H1 (cell line): Measurements from ENCODE around the gene FAM193A. TPM values are rescaled to one million over a fixed set of nuclear protein-coding genes. Genes with fewer than 3 reads are reported as not detected.

Source experiments
- CTCF ChIA-PET: fragments of 300-600 bp; sonication (Branson Sonifier 250); formaldehyde crosslinking; loops from one replicate; lab custom pipeline; 2021; ENCODE audit not compliant: partially characterized antibody; lab: Charles Lee
- POLR2A ChIA-PET: fragments of 300-600 bp; sonication (Branson Sonifier 250); formaldehyde crosslinking; loops from one replicate; lab custom pipeline; 2021; ENCODE audit warnings: inconsistent platforms; ENCODE audit not compliant: partially characterized antibody; lab: Charles Lee
- DNase-seq, 2 experiments: peaks; one replicate each; pipeline versions ENCODE4 v3.0.0 to v3.0.0-alpha.2; 2010 to 2022; ENCODE audit warnings: low spot score in 2 of 2, low read depth in 1 of 2, mixed read lengths in 1 of 2
- FAIRE-seq: peaks from 2 replicates; lab custom pipeline; 2011; peaks lifted over from hg19 to GRCh38; lab: Jason Lieb, UNC
- H2AFZ ChIP-seq: 2 replicates; pipeline ENCODE4 v1.8.1; 2012; ENCODE audit warnings: low read length, inconsistent platforms
- H2AK5ac ChIP-seq: 2 replicates; pipeline ENCODE4 v1.6.1; 2013; ENCODE audit warnings: low read depth, low read length
- H2BK120ac ChIP-seq: replicated peaks from 2 replicates; pipeline ENCODE3; 2013; ENCODE audit warnings: low read depth, low read length, inconsistent platforms
- H2BK12ac ChIP-seq: 2 replicates; pipeline ENCODE4 v1.6.1; 2013; ENCODE audit warnings: low read depth, low read length
- H2BK15ac ChIP-seq: 2 replicates; pipeline ENCODE4 v1.6.1; 2013; ENCODE audit warnings: low read length
- H2BK20ac ChIP-seq: 2 replicates; pipeline ENCODE4 v1.6.1; 2013; ENCODE audit warnings: low read length
- H2BK5ac ChIP-seq: 2 replicates; pipeline ENCODE4 v1.6.1; 2013; ENCODE audit warnings: low read depth, low read length
- H3K14ac ChIP-seq: 2 replicates; pipeline ENCODE4 v1.6.1; 2013; ENCODE audit warnings: inconsistent platforms; ENCODE audit not compliant: insufficient read length
- H3K18ac ChIP-seq: 2 replicates; pipeline ENCODE4 v1.6.1; 2013; ENCODE audit warnings: low read length; ENCODE audit errors: extremely low read depth
- H3K23ac ChIP-seq: 2 replicates; pipeline ENCODE4 v1.6.1; 2013; ENCODE audit warnings: inconsistent platforms; ENCODE audit not compliant: insufficient read length
- H3K23me2 ChIP-seq: 2 replicates; pipeline ENCODE4 v1.6.1; 2013; ENCODE audit warnings: low read depth, low read length
- H3K27ac ChIP-seq: 2 replicates; pipeline ENCODE4 v1.6.1; 2011; ENCODE audit warnings: low read depth, low read length, inconsistent platforms
- H3K27me3 ChIP-seq, 4 experiments: replicated peaks in 1 of 4; 1 replicate in 1 of 4; 2 replicates in 3 of 4; pipeline versions ENCODE4 v1.6.1 to v1.8.1; 2011 to 2013; ENCODE audit warnings: low read length in 3 of 4, mild to moderate bottlenecking in 3 of 4, inconsistent platforms in 2 of 4, mixed read lengths in 2 of 4, moderate library complexity in 1 of 4; ENCODE audit not compliant: control insufficient read depth in 3 of 4, insufficient read depth in 3 of 4; ENCODE audit errors: extremely low read depth in 1 of 4
- H3K36me3 ChIP-seq, 4 experiments: 2 replicates each; pipeline versions ENCODE4 v1.6.1 to v1.8.1; 2011 to 2013; ENCODE audit warnings: mild to moderate bottlenecking in 4 of 4, low read length in 3 of 4, moderate library complexity in 2 of 4, control low read depth in 1 of 4, inconsistent platforms in 1 of 4; ENCODE audit not compliant: insufficient read depth in 4 of 4, control insufficient read depth in 2 of 4
- H3K4ac ChIP-seq: replicated peaks from 2 replicates; pipeline ENCODE3; 2013; ENCODE audit warnings: low read length, low read depth, mixed read lengths, inconsistent platforms; ENCODE audit not compliant: insufficient read length
- H3K4me1 ChIP-seq, 4 experiments: replicated peaks in 1 of 4; 1 replicate in 1 of 4; 2 replicates in 3 of 4; pipeline versions ENCODE4 v1.6.1 to v1.8.1; 2011 to 2013; ENCODE audit warnings: low read length in 3 of 4, inconsistent platforms in 2 of 4, mixed read lengths in 1 of 4; ENCODE audit not compliant: insufficient read depth in 4 of 4, control insufficient read depth in 3 of 4
- H3K4me2 ChIP-seq, 2 experiments: 2 replicates each; pipeline versions ENCODE4 v1.6.1 to v1.8.1; 2011 to 2013; ENCODE audit warnings: low read depth in 2 of 2, low read length in 2 of 2, control low read depth in 1 of 2, inconsistent platforms in 1 of 2, mild to moderate bottlenecking in 1 of 2; ENCODE audit not compliant: insufficient read depth in 1 of 2
- H3K4me3 ChIP-seq, 4 experiments: fragments of 200-600, 300-600 bp in 1 of 4; sonication (generic), shearing (Covaris generic), sonication (Bioruptor Twin) in 1 of 4; 2 replicates each; pipeline versions ENCODE4 v1.5.1 to v1.8.1; 2011 to 2016; ENCODE audit warnings: low read length in 4 of 4, low read depth in 3 of 4, control low read depth in 2 of 4, inconsistent platforms in 2 of 4, mild to moderate bottlenecking in 2 of 4, mixed read lengths in 1 of 4, moderate library complexity in 1 of 4; ENCODE audit not compliant: insufficient read depth in 2 of 4; ENCODE audit errors: extremely low read depth in 1 of 4
- H3K56ac ChIP-seq: replicated peaks from 2 replicates; pipeline ENCODE3; 2013; ENCODE audit warnings: low read depth, mild to moderate bottlenecking, mixed read lengths, low read length, inconsistent platforms; ENCODE audit not compliant: insufficient read length
- H3K79me1 ChIP-seq: 2 replicates; pipeline ENCODE4 v1.6.1; 2013; ENCODE audit warnings: low read depth, low read length, control low read depth
- H3K79me2 ChIP-seq, 2 experiments: 2 replicates each; pipeline versions ENCODE4 v1.6.1 to v1.8.1; 2012 to 2013; ENCODE audit warnings: low read length in 2 of 2, mild to moderate bottlenecking in 2 of 2, inconsistent platforms in 1 of 2; ENCODE audit not compliant: insufficient read depth in 2 of 2, control insufficient read depth in 1 of 2
- H3K9ac ChIP-seq, 4 experiments: replicated peaks in 1 of 4; 1 replicate in 1 of 4; 2 replicates in 3 of 4; pipeline versions ENCODE4 v1.6.1 to v1.8.1; 2011 to 2013; ENCODE audit warnings: low read depth in 3 of 4, low read length in 3 of 4, control low read depth in 2 of 4, mild to moderate bottlenecking in 2 of 4, moderate library complexity in 2 of 4, inconsistent platforms in 1 of 4; ENCODE audit errors: extremely low read depth in 1 of 4
- H3K9me3 ChIP-seq, 2 experiments: 2 replicates each; pipeline versions ENCODE4 v1.6.1 to v1.8.1; 2012 to 2013; ENCODE audit warnings: mild to moderate bottlenecking in 2 of 2, moderate library complexity in 2 of 2, control low read depth in 1 of 2, inconsistent platforms in 1 of 2, low read depth in 1 of 2, low read length in 1 of 2, mixed read lengths in 1 of 2; ENCODE audit not compliant: insufficient read depth in 2 of 2
- H4K20me1 ChIP-seq, 2 experiments: replicated peaks in 1 of 2; 2 replicates each; pipeline versions ENCODE3 to v1.8.1; 2011 to 2013; ENCODE audit warnings: inconsistent platforms in 2 of 2, low read length in 2 of 2, mild to moderate bottlenecking in 1 of 2; ENCODE audit not compliant: insufficient read depth in 2 of 2, control insufficient read depth in 1 of 2
- H4K5ac ChIP-seq: 2 replicates; pipeline ENCODE4 v1.6.1; 2013; ENCODE audit warnings: low read length, low read depth, mixed read lengths, inconsistent platforms; ENCODE audit not compliant: insufficient read length
- H4K8ac ChIP-seq: 2 replicates; pipeline ENCODE4 v1.8.0; 2013; ENCODE audit warnings: mild to moderate bottlenecking, moderate library complexity, low read length, inconsistent platforms; ENCODE audit not compliant: insufficient read depth; ENCODE audit errors: extremely low read depth
- H4K91ac ChIP-seq: replicated peaks from 2 replicates; pipeline ENCODE3; 2013; ENCODE audit warnings: low read length, mixed read lengths, inconsistent platforms; ENCODE audit not compliant: insufficient read length
- CTBP2 ChIP-seq: IDR thresholded peaks from 2 replicates; pipeline ENCODE4 v1.7.0; 2011; ENCODE audit warnings: borderline replicate concordance, mild to moderate bottlenecking, moderate library complexity, mixed read lengths, low read length; ENCODE audit not compliant: insufficient read depth, insufficient read length
- EGR1 ChIP-seq: IDR thresholded peaks from 2 replicates; pipeline ENCODE4 v1.6.1; 2011; ENCODE audit warnings: low read depth, low read length, borderline replicate concordance
- FOSL1 ChIP-seq: IDR thresholded peaks from 2 replicates; pipeline ENCODE4 v1.6.1; 2011; ENCODE audit warnings: mild to moderate bottlenecking, low read depth, low read length, moderate library complexity; ENCODE audit not compliant: insufficient read depth
- KDM1A ChIP-seq: fragments of 200-600, 300-600 bp; sonication (generic); IDR thresholded peaks from 2 replicates; pipeline ENCODE4 v1.7.1; 2016; ENCODE audit warnings: mild to moderate bottlenecking, low read length, borderline replicate concordance
- NRF1 ChIP-seq: IDR thresholded peaks from 2 replicates; pipeline ENCODE4 v1.6.1; 2011; ENCODE audit warnings: mild to moderate bottlenecking, low read depth, low read length, improper control_type of control experiment
- POLR2A ChIP-seq, 2 experiments: IDR thresholded peaks; 1 replicate in 1 of 2; 2 replicates in 1 of 2; pipeline ENCODE4 v1.6.1; 2011; ENCODE audit warnings: low read depth in 2 of 2, low read length in 2 of 2, mild to moderate bottlenecking in 2 of 2; ENCODE audit errors: control extremely low read depth in 1 of 2
- POLR2AphosphoS5 ChIP-seq: IDR thresholded peaks from 2 replicates; pipeline ENCODE4 v1.6.1; 2011; ENCODE audit warnings: low read depth, low read length
- RNF2 ChIP-seq: fragments of 200-900, 300-1000 bp; sonication (generic); IDR thresholded peaks from 2 replicates; pipeline ENCODE4 v1.7.1; 2016; ENCODE audit warnings: borderline replicate concordance, low read depth, mild to moderate bottlenecking, antibody characterized with exemption, low read length; ENCODE audit not compliant: poor library complexity, severe bottlenecking; ENCODE audit errors: missing control alignments
- TAF7 ChIP-seq: optimal IDR thresholded peaks from 2 replicates; pipeline ENCODE3; 2011; ENCODE audit warnings: low read depth, mild to moderate bottlenecking, inconsistent platforms, low read length, moderate library complexity, borderline replicate concordance
- WGBS, 2 experiments: shearing (Covaris generic) in 1 of 2; methylation state at CpG; one replicate each; pipeline versions ENCODE4 v1.1.6 to v1.1.7; 2013 to 2015; ENCODE audit warnings: low lambda C conversion rate in 2 of 2, mixed read lengths in 2 of 2, inconsistent platforms in 1 of 2, low coverage in 1 of 2, missing lambda C conversion rate in 1 of 2; ENCODE audit not compliant: insufficient replicate concordance in 2 of 2, insufficient coverage in 1 of 2, insufficient read length in 1 of 2; ENCODE audit errors: extremely low coverage in 1 of 2, missing lambda C conversion rate in 1 of 2; 5-methylcytosine and 5-hydroxymethylcytosine counted together
- polyA plus RNA-seq, 7 experiments: library from polyadenylated mRNA; depleted of rRNA in 3 of 7; stranded (reverse) in 5 of 7; unstranded in 2 of 7; fragments of >200 nt in 5 of 7; fragments of 200-250 nt in 2 of 7; gene quantifications; 1 replicate in 5 of 7; 2 replicates in 1 of 7; 4 replicates in 1 of 7; pipeline versions ENCODE4 v1.2.1 to v1.2.3, GENCODE V29; 2011 to 2013; ENCODE audit warnings: missing spikeins in 2 of 7, mixed read lengths in 2 of 7
- total RNA-seq: library from RNA; stranded (reverse); fragmentation: NEBNext Ultra II Directional; extraction: Animal tissue kit (Norgen Biotek cat#: 25700); gene quantifications from 2 replicates; pipeline ENCODE4 v1.2.1, GENCODE V29; 2021
- TF ChIP-seq, protein P1 (sequence below): IDR thresholded peaks from 2 replicates; pipeline ENCODE4 v1.6.1; 2012; ENCODE audit warnings: low read length, inconsistent platforms

The FAM193A gene
- total and polyA plus RNA-seq, 2 of the 8 experiments (the other 6 are each of a cell fraction or from before 2014, with no cell fraction given) = 8.7 to 26.2 TPM

DNA sequence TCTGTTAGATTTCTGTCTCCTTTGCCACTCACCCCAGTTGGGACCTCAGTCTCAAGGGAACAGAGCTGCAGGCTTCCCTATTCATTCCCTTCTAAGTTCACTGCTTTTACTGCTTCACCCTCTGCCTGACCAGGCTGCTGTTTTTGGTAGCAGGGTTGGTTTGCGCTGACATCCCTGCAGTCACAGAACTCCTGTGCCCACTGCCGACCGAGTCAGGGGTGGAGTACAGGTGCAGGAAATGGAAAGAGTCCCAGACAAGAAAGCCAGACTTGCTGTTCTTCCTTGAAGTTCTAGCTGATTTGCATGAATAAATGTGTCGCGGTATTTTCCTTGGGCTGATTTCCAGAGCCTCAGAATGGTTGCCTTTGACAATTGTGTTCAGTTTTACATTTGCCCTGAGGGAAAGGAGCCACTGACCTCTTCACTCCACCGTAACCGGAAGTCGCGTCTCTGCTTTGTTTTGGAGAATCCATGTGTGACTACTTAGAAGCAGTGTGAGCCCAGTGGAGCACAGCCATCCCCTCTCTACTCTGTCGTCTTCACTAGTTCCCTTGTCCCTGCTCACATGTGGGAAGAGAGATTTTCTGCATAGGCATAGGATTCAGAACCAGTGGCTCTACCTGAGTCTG, 134.9 kb downstream of the FAM193A start:
- no peaks in the 10 kb centered on the region for H3K4me1 ChIP-seq
- H3K18ac ChIP-seq = no peak overlapping the region
- H2AFZ ChIP-seq = no peak overlapping the region
- no peak overlapping the region for H3K4me2 ChIP-seq
- H3K56ac ChIP-seq = no peak overlapping the region
- ChIA-PET CTCF (interaction anchor here (0.6 to 1.6 kb wide), 4 partner anchors 10 to 67 kb away, joined by 3 to 4 read pairs (median 3); no protein-coding TSS in a partner anchor), POLR2A (no interaction called here)
- H2BK5ac ChIP-seq = peak overlapping the region; percentile 24; the same call in 1 of the 2 replicates
- H3K27ac ChIP-seq = no peak overlapping the region
- no peaks in the 10 kb centered on the region for H3K9me3 ChIP-seq
- 90% methylated on average over 10 of the region's 10 CpGs; no CpG with 5 or more reads in 1 of the 2 experiments for WGBS, 2 experiments
- H2AK5ac ChIP-seq = no peak overlapping the region
- peaks cover 0 to 9% of the 10 kb centered on the region in 2 experiments; a peak in 1 of 4 replicates for H3K79me2 ChIP-seq
- no peak overlapping the region for H3K23ac ChIP-seq
- H4K20me1 ChIP-seq = peaks cover 0 to 4% of the 10 kb centered on the region in 2 experiments
- peaks cover 2% of the 10 kb centered on the region; the same call in 1 of the 2 replicates for H3K79me1 ChIP-seq
- peaks cover 8 to 33% (median 17%) of the 10 kb centered on the region in 4 experiments; a peak in 7 of 8 replicates for H3K36me3 ChIP-seq
- H4K91ac ChIP-seq = no peak overlapping the region
- FAIRE-seq = no peak
- H3K4ac ChIP-seq = no peak overlapping the region
- H3K23me2 ChIP-seq = no peaks in the 10 kb centered on the region
- H2BK20ac ChIP-seq = no peak overlapping the region
- H3K9ac ChIP-seq = no peak overlapping the region
- no peak overlapping the region for H4K5ac ChIP-seq
- H4K8ac ChIP-seq = no peak overlapping the region; the same call in 1 of the 2 replicates
- TF ChIP-seq, protein P1, sequence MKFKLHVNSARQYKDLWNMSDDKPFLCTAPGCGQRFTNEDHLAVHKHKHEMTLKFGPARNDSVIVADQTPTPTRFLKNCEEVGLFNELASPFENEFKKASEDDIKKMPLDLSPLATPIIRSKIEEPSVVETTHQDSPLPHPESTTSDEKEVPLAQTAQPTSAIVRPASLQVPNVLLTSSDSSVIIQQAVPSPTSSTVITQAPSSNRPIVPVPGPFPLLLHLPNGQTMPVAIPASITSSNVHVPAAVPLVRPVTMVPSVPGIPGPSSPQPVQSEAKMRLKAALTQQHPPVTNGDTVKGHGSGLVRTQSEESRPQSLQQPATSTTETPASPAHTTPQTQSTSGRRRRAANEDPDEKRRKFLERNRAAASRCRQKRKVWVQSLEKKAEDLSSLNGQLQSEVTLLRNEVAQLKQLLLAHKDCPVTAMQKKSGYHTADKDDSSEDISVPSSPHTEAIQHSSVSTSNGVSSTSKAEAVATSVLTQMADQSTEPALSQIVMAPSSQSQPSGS = no peak
- TF ChIP-seq FOSL1 (no peak), TAF7 (no peak), POLR2A (IDR thresholded peaks at IDR 0.05; ENCODE audit: control extremely low read depth in 1 of 2, low read depth in 2 of 2, low read length in 2 of 2) (no peak), KDM1A (no peak), EGR1 (no peak), NRF1 (no peak), RNF2 (no peak), CTBP2 (no peak), POLR2AphosphoS5 (no peak)
- TF ChIP-seq, all 59 proteins: peak for 0
- Histone ChIP-seq H2BK12ac (no peak overlapping the region), H2BK15ac (no peak overlapping the region), H2BK120ac (no peak overlapping the region), H3K4me3 (no peak overlapping the region), H3K14ac (no peak overlapping the region), H3K27me3 (no peaks in the 10 kb centered on the region)
- no peak for DNase-seq
